ENCODE data around the gene TBC1D14. TPM values are rescaled to one million over a fixed set of nuclear protein-coding genes. Genes with fewer than 3 reads are reported as not detected.

The TBC1D14 gene
- total RNA-seq, 1 experiment from 2014 or later = 36.3 TPM

GRCh38 chr4:6908432-6909112 is 1.1 kb upstream of the TBC1D14 start:
- in situ Hi-C loops (cut with HindIII; ENCODE audit: low pct_unique_long_range_greater_than_20kb, low sequenced_read_pairs) = no loop called here
- ATAC-seq = no peak
- BruUV-seq (replicated peaks) = TSS peak; percentile 96
- POLR2A ChIA-PET = interaction anchor here (0.8 kb wide), 1 partner anchor 79 kb away, joined by 3 read pairs; no protein-coding TSS in a partner anchor
- Histone ChIP-seq H3K27ac (ENCODE audit: low read length) (peak overlapping the region; percentile 84), H3K27me3 (ENCODE audit: control insufficient read depth, insufficient read depth, low read length) (no peaks in the 10 kb centered on the region), H3K4me3 (ENCODE audit: low read depth in 2 of 2, low read length in 2 of 2) (peak overlapping the region; percentile 61 to 74), H3K36me3 (ENCODE audit: control insufficient read depth, insufficient read depth, low read length) (no peaks in the 10 kb centered on the region), H3K9me3 (ENCODE audit: control insufficient read depth, insufficient read depth, low read depth, low read length) (no peaks in the 10 kb centered on the region), H3K4me1 (ENCODE audit: control insufficient read depth, insufficient read depth, low read length) (peaks cover 21% of the 10 kb centered on the region)
- TF ChIP-seq POLR2AphosphoS5 (IDR thresholded peaks at IDR 0.05; ENCODE audit: low read depth, low read length) = no peak
- no peak for TF ChIP-seq TCF7L2 (IDR thresholded peaks at IDR 0.05; ENCODE audit: low read depth, low read length)
- CTCF ChIA-PET = interaction anchor here (0.6 kb wide), 1 partner anchor 112 kb away, joined by 5 read pairs; no protein-coding TSS in a partner anchor
- DNase-seq (ENCODE audit: low read depth, low spot score) = no peak
- intact Hi-C loops (cut with micrococcal nuclease; ENCODE audit: unreplicated experiment) = loop anchor here (5.0 kb wide), 1 partner anchor 174 kb away; no protein-coding TSS in a partner anchor

- Histone ChIP-seq H3K4me3 (ENCODE audit: low read depth in 2 of 2, low read length in 2 of 2) (peak overlapping the region; percentile 61 to 74), H3K9me3 (ENCODE audit: control insufficient read depth, insufficient read depth, low read depth, low read length) (no peaks in the 10 kb centered on the region), H3K36me3 (ENCODE audit: control insufficient read depth, insufficient read depth, low read length) (no peaks in the 10 kb centered on the region), H3K4me1 (ENCODE audit: control insufficient read depth, insufficient read depth, low read length) (peaks cover 30% of the 10 kb centered on the region), H3K27me3 (ENCODE audit: control insufficient read depth, insufficient read depth, low read length) (no peaks in the 10 kb centered on the region), H3K27ac (ENCODE audit: low read length) (peak overlapping the region; percentile 80)
- in situ Hi-C loops (cut with HindIII; ENCODE audit: low pct_unique_long_range_greater_than_20kb, low sequenced_read_pairs) = no loop called here
- DNase-seq (ENCODE audit: low read depth, low spot score) (no peak), ATAC-seq (peak; percentile 52)
- intact Hi-C loops (cut with micrococcal nuclease; ENCODE audit: unreplicated experiment) = loop anchor here (5.0 kb wide), 1 partner anchor 172 kb away; no protein-coding TSS in a partner anchor
- ChIA-PET CTCF (no interaction called here), POLR2A (no interaction called here)
- BruUV-seq (replicated peaks) = no TSS peak
- TF ChIP-seq CTCF (IDR thresholded peaks at IDR 0.05) (no peak), POLR2AphosphoS5 (IDR thresholded peaks at IDR 0.05; ENCODE audit: low read depth, low read length) (no peak), SIN3A (IDR thresholded peaks at IDR 0.05; ENCODE audit: borderline replicate concordance, insufficient read depth, low read depth, low read length) (no peak), TCF7L2 (IDR thresholded peaks at IDR 0.05; ENCODE audit: low read depth, low read length) (no peak)
- TF ChIP-seq, protein P1, sequence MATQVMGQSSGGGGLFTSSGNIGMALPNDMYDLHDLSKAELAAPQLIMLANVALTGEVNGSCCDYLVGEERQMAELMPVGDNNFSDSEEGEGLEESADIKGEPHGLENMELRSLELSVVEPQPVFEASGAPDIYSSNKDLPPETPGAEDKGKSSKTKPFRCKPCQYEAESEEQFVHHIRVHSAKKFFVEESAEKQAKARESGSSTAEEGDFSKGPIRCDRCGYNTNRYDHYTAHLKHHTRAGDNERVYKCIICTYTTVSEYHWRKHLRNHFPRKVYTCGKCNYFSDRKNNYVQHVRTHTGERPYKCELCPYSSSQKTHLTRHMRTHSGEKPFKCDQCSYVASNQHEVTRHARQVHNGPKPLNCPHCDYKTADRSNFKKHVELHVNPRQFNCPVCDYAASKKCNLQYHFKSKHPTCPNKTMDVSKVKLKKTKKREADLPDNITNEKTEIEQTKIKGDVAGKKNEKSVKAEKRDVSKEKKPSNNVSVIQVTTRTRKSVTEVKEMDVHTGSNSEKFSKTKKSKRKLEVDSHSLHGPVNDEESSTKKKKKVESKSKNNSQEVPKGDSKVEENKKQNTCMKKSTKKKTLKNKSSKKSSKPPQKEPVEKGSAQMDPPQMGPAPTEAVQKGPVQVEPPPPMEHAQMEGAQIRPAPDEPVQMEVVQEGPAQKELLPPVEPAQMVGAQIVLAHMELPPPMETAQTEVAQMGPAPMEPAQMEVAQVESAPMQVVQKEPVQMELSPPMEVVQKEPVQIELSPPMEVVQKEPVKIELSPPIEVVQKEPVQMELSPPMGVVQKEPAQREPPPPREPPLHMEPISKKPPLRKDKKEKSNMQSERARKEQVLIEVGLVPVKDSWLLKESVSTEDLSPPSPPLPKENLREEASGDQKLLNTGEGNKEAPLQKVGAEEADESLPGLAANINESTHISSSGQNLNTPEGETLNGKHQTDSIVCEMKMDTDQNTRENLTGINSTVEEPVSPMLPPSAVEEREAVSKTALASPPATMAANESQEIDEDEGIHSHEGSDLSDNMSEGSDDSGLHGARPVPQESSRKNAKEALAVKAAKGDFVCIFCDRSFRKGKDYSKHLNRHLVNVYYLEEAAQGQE (IDR thresholded peaks at IDR 0.05; ENCODE audit: insufficient read depth in 1 of 2, low read depth in 2 of 2, low read length in 1 of 2) = no peak
Observed at GRCh38 chr4:6909970-6910339, 329 bp downstream of the TBC1D14 start.
